NCI-H146 treated with DMSO at 0.1 percent for 48 hours (cell line): Measurements from ENCODE around the gene NIT2.

ENCODE experiments used
- DNase-seq: peaks from one replicate; lab custom pipeline; 2025; ENCODE audit not compliant: unreplicated experiment; lab: John Stamatoyannopoulos, UW

NIT2 gene

GRCh38 chr3:100395679-100396431 lies 61.3 kb downstream of the NIT2 start:
- no peak for DNase-seq

GRCh38 chr3:100396967-100397366 lies 62.4 kb downstream of the NIT2 start:
- no peak for DNase-seq

GRCh38 chr3:100399341-100400071 lies 64.9 kb downstream of the NIT2 start:
- no peak for DNase-seq

GRCh38 chr3:100400419-100400779 lies 65.8 kb downstream of the NIT2 start:
- DNase-seq, result no peak

GRCh38 chr3:100400780-100401673 lies 66.5 kb downstream of the NIT2 start, which contains the start of the genes LNP1 and TOMM70:
Gene LNP1, plus strand, starts transcription at chr3:100401539. Its CDS starts 28,191 bp downstream, at chr3:100429730.
Gene TOMM70, minus strand, starts transcription at chr3:100401089. Its CDS starts 140 bp downstream, at chr3:100400949.
- peak; percentile 96 for DNase-seq

GRCh38 chr3:100401674-100402041 lies 67.1 kb downstream of the NIT2 start:
- peak; percentile 57 for DNase-seq

- peak; percentile 72 for DNase-seq
Measured at GRCh38 chr3:100402256-100402655, 67.7 kb downstream of the NIT2 start.

GRCh38 chr3:100402891-100403290 lies 68.3 kb downstream of the NIT2 start:
- peak; percentile 24 for DNase-seq

- no peak for DNase-seq
Measured at GRCh38 chr3:100403362-100404249, 69.0 kb downstream of the NIT2 start.

GRCh38 chr3:100404250-100404548 lies 69.6 kb downstream of the NIT2 start:
- DNase-seq, result no peak

GRCh38 chr3:100407164-100407563 lies 72.6 kb downstream of the NIT2 start:
- DNase-seq, result no peak

GRCh38 chr3:100407977-100408532 lies 73.5 kb downstream of the NIT2 start:
- no peak for DNase-seq
